Measurements from ENCODE around the gene ZNF827.

The ZNF827 gene

DNA sequence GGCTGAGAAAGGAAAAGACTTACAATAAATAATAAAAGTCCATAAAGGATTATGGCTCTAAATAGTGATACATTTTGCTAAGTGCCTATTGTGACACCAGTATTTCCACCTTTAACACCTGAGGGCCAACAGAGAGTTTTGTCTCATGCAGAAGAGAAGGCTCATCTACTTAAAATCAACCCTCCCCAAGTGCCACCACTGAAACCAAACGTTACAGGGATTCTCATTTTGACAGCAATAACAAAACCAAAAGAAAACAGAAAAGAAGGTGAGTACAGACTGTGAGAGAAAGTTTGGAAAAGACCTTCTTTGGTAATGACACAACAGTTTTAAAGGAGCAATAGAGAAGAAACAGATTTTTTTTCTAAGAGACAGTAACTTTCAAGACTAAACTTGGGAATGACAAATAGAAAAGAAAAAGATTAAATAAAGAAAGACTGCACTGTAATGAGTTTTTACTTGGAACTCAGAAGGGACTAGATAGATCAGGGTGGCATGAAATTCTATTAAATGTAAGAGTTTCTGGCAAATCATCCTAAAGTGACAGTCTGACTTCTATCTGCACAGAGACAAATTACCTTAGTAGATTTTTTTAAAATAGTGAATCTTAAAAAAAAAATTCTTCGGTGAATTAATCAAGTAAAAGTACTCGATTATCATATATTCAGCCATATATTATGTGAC is 109.7 kb downstream of the ZNF827 start:
- no peak for DNase-seq (ENCODE audit: low read depth)

- DNase-seq (ENCODE audit: low read depth) = no peak
These were observed 110.7 kb downstream of the ZNF827 start for GRCh38 chr4:145827885-145828284.

DNA sequence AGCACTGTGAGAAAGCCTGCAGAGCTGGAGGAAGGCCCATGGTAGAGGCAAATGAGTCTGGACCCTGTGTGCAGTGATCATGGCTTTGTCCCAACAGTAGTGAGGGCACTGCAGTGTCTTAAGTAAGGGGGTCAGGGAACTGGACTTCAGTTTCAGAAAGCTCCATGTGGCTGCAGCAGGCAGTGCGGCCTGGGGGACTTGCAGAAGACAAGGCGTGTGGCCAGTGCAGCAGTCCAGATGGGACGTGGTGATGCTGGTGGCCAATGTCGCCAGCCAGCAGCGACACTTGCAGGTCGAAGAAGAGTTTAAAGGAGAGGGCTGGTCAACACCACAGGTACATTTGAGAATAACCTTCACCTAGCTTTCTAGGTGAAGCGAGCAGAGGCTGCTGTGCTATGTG is 113.4 kb downstream of the ZNF827 start:
- no peak for DNase-seq (ENCODE audit: low read depth)

DNA sequence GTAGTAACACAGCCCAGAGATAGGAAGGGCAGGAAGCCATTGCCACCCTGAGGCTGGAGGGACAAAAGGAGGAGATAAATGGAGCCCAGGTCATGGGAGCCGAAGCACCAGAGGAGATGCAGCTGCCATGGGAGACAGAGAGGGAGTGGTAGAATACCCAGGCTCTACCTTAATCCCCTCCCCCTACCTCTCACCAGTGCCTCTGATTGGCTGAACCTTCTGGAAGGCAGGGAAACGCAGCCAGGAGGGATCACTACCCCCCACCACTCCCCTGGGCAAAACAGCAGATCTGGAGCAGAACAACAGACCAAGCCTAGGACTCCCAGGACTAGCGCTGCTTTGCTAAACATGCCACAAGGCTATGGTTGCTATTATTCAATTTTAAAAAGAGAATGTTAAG is 114.2 kb downstream of the ZNF827 start:
- DNase-seq (ENCODE audit: low read depth) = no peak

- DNase-seq (ENCODE audit: low read depth) = no peak
These were observed 114.9 kb downstream of the ZNF827 start for GRCh38 chr4:145823743-145824142.

DNA sequence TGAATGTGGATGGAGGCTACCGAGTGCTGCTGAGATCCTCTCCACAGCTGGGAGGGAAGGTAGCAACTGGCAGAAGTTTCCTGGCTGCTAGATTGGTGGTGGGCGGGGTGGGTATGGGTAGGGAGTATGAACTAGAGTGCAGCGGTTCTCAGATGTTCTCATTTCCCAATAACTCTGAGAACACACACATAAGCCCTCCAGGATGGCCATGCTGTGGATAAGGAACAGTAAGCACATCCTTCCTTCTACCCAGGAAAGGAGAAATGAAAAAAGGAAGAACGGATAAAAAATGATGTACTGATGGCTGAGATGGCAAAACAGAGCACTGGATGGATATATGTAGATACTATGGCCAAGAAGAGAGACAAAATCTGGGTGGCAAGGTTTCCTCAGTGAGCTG is 116.0 kb downstream of the ZNF827 start:
- no peak for DNase-seq (ENCODE audit: low read depth)

DNA sequence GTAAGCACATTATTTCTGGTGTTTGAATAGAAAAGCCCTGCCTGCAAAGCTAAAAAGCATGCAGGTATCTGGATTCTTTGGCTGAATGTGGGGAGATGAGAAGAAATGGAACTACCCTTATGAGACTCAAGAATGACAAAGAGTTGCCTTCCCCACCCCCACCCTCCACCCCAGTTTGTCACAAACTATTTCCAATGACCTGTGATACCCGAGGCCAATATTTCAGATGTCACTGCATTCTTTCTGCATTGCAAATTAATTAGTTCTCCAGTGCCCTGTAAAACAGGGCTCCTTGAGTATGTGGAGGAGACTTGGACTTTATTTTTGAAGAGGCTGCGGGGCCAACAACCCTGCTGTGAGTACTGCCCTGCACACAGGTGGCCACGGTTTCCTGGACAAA is 116.4 kb downstream of the ZNF827 start:
- no peak for DNase-seq (ENCODE audit: low read depth)

DNA sequence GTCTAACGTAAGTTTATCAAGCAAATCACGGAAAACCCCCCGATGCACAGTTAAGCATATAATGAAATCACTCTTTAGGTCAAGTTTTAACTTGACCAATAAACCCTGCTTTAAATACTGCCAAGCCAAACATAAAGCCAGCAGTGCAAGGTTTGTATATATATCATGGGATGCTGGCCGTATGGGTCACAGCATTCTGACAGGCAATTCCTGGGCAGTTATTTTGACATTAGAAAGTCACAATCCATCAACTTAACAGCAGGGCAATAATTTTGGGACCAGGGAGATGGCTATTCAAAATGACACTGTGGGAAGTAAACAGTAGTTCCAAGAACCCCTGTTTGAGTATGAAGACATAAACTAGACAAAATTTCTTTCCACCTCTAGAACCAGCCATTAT is 116.9 kb downstream of the ZNF827 start:
- no peak for DNase-seq (ENCODE audit: low read depth)

DNA sequence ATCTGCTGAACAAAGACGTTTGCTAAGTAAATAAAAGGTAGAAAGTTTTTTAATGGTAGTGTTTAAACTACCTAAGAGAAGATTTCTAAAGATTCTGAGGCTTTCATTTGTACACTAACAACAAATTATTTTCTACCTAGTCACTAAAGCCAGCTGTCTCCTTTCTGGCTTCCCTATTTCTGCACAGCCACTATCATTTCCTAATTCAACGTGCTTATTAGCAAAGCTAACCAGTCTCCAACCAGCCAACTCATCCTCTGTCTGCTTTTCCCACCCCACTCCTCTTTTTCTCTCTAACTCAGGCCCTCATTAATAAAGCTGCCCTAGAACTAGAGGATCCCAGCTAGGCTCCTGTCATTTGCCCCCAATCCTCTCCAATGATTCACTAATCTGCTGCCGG is 118.2 kb downstream of the ZNF827 start:
- no peak for DNase-seq (ENCODE audit: low read depth)

- no peak for DNase-seq (ENCODE audit: low read depth)
These were observed 118.8 kb downstream of the ZNF827 start for GRCh38 chr4:145819853-145820181.

GRCh38 chr4:145819101-145819852 is 119.3 kb downstream of the ZNF827 start:
- DNase-seq (ENCODE audit: low read depth) = no peak

DNA sequence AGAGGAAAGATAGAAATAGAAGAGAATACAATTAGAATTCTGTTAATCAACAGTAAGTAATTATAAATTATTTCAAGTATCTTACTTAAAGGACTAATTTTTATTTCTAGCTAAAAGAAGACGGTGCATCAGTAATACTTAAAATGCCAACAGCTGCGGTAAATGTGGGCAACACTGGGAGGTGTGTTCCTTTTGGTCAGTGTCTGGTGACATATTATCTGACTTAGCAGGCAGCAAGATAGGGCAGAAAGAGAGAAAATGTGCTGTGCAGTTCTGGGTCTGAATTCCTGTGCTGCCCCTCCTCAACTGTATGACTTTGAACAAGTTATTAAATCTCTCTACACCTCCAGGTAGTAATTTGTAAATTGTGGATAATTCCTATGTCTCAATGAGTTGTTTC is 120.6 kb downstream of the ZNF827 start:
- DNase-seq (ENCODE audit: low read depth) = no peak

- DNase-seq (ENCODE audit: low read depth) = no peak
These were observed 122.5 kb downstream of the ZNF827 start for GRCh38 chr4:145816091-145816490.

GRCh38 chr4:145815626-145816025 is 123.0 kb downstream of the ZNF827 start:
- DNase-seq (ENCODE audit: low read depth) = no peak

GRCh38 chr4:145815027-145815612 is 123.5 kb downstream of the ZNF827 start:
- DNase-seq (ENCODE audit: low read depth) = no peak

DNA sequence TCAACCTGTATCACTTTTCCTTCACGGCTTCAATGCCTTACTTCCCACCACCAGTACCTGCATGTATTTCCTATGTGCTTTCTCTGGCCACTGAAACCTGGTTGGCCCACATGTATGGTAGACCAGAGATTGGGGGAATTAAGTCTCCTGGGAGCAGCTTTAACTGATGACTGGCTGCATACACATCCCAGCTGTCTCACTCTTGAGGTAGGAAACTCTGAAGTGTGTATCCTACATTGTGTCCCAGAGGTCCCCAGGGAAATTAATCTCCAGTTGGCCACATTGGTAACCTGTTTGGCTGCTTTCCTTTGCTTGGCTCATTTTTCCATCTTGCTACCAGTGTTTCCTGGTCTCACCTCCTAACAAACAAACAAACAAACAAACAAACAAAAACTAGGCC is 124.4 kb downstream of the ZNF827 start:
- no peak for DNase-seq (ENCODE audit: low read depth)

- DNase-seq (ENCODE audit: low read depth) = no peak
These were observed 125.7 kb downstream of the ZNF827 start for GRCh38 chr4:145812919-145813318.

DNA sequence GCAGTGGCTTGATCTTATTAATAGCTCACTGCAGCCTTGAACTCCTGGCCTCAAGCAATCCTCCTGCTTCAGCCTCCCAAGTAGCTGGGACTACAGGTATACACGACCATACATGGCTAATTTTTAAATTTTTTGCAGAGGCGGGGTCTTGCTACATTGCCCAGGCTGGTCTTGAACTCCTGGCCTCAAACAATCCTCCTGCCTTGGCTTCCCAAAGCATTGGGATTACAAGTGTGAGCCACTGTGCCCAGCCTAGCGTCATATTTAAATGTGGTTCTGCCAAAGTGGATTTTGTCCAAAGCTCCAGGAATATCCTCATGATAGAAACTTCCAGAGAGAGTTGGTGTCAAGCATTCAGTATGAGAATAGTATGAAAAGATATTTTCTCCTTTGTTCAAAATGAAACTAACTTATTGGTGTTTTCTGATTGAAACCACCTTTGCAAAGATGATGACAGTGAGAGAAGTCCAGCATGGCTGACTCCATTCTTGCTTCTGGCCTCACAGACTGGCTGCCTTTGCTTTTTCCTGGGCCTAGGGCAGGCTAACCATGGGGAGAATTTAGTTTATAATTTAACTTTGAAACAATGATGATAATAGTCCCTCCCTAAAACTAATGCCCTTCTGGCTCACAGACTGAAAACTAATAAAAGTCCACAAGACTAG is 129.6 kb downstream of the ZNF827 start:
- no peak for DNase-seq (ENCODE audit: low read depth)

DNA sequence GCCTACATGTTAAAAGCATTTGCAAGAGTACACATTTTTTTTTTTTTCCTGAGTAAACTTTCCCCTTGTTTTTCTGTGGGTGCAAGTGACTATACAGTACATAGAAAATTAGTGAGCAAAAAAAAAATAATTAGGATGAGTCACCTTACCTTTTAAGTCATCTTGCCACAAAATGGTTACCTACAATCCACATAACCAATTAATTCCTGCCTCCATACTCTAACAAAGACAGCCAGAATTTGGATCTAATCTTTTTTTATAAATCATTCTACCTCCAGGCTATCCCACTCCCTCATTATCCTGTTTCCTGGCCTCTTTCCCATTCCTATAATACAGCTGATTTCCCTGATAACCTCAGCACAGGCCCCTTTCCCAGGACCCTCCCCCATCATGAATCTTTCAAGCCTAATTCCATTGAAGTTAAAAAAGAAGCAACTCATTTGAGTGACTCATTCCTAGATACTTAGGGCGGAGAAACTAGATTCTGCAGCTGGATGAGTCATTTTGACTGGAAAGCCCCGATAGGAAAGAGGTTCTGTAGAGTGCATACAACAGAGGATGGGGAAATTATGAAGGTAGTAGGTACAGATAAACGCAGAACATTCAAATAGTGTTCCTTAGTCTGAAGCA is 130.5 kb downstream of the ZNF827 start:
- DNase-seq (ENCODE audit: low read depth) = peak; percentile 4

DNA sequence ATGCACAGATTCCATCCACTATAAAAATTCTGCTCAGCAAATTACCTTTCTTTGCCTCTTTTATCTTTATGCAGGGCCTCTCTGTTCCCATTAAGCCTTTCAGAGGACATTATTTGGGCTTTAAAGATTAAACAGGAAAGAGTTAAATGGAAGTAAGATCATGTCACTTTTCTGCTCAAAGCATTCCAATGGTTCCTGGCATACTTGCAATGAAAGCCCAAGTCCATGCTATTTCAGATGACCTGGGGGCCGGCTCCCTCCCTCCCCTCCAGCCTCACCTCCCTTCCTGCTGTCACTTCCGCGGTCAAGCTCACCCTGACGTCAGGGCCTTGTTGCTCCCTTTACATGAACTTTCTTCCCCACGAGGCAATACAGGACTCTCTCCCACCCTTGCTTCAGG is 133.1 kb downstream of the ZNF827 start:
- DNase-seq (ENCODE audit: low read depth) = no peak

- DNase-seq (ENCODE audit: low read depth) = no peak
These were observed 134.5 kb downstream of the ZNF827 start for GRCh38 chr4:145804116-145804515.

DNA sequence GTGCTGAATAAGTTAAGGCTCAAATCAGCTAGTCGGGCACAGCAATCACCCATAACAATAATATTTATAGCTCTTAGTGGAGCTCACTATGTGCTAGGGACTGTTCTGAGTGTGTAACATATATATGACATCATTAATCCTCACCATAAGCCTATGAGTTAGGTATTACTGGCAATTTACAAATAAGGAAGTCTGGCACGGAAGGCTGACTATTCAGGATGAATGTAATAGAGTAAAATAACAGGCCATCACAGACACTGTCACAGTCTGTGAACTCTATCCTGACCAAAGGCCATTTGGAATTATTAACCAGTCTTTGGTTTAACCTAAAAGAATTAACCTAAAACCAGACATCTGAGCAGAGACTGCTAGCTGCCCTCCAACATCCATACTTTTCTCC is 139.4 kb downstream of the ZNF827 start:
- no peak for DNase-seq (ENCODE audit: low read depth)

- DNase-seq (ENCODE audit: low read depth) = no peak
These were observed 141.3 kb downstream of the ZNF827 start for GRCh38 chr4:145797278-145797677.
